HG02571 (cell line): ENCODE measurements around the gene ACAD9.
"Not testable (repeated sequence)": the region's sequence is repeated elsewhere in the genome, so short reads cannot be mapped to it uniquely, and the experiment has no call there.

Source experiments
- ATAC-seq: cut with Tn5 transposase; IDR thresholded peaks from one replicate; pipeline ENCODE4 v1.9.1; 2021; ENCODE audit warnings: mild to moderate bottlenecking, moderate library complexity; ENCODE audit not compliant: unreplicated experiment

Gene ACAD9

GRCh38 chr3:128889139-128889894 lies 9.9 kb downstream of the ACAD9 start:
- no peak for ATAC-seq

GRCh38 chr3:128895843-128896697 lies 16.6 kb downstream of the ACAD9 start:
- no peak for ATAC-seq

GRCh38 chr3:128902426-128902825 lies 23.0 kb downstream of the ACAD9 start:
- ATAC-seq = no peak

GRCh38 chr3:128903501-128903900 lies 24.1 kb downstream of the ACAD9 start:
- no peak for ATAC-seq

- ATAC-seq = no peak
Measured at GRCh38 chr3:128906031-128906803, 26.8 kb downstream of the ACAD9 start.

- no peak for ATAC-seq
Measured at GRCh38 chr3:128906804-128907525, 27.5 kb downstream of the ACAD9 start.

GRCh38 chr3:128907706-128908445 lies 28.5 kb downstream of the ACAD9 start:
- ATAC-seq = no peak

- ATAC-seq = no peak
Measured at GRCh38 chr3:128908951-128909350, 29.5 kb downstream of the ACAD9 start.

- ATAC-seq = no peak
Measured at GRCh38 chr3:128910006-128910405, 30.6 kb downstream of the ACAD9 start.

- ATAC-seq = no peak
Measured at GRCh38 chr3:128911911-128912310, 32.5 kb downstream of the ACAD9 start.

GRCh38 chr3:128914966-128915645 lies 35.7 kb downstream of the ACAD9 start:
- no peak for ATAC-seq

- ATAC-seq = no peak
Measured at GRCh38 chr3:128917291-128917690, 37.9 kb downstream of the ACAD9 start.

- ATAC-seq = no peak
Measured at GRCh38 chr3:128919988-128920387, 40.6 kb downstream of the ACAD9 start.

- ATAC-seq = no peak
Measured at GRCh38 chr3:128922804-128923459, 43.5 kb downstream of the ACAD9 start.

- no peak for ATAC-seq
Measured at GRCh38 chr3:128923576-128923975, 44.2 kb downstream of the ACAD9 start.

GRCh38 chr3:128923986-128924385 lies 44.6 kb downstream of the ACAD9 start:
- not testable (repeated sequence) for ATAC-seq

- ATAC-seq = no peak
Measured at GRCh38 chr3:128929364-128929763, 49.9 kb downstream of the ACAD9 start.

- no peak for ATAC-seq
Measured at GRCh38 chr3:128931046-128931445, 51.6 kb downstream of the ACAD9 start.
